ENCODE measurements around the gene SNX33. TPM values are rescaled to one million over a fixed set of nuclear protein-coding genes. Genes with fewer than 3 reads are reported as not detected.
A peak's percentile ranks its signal among the peaks of the same experiment; 100 is the strongest.
"Not testable (repeated sequence)": the region's sequence is repeated elsewhere in the genome, so short reads cannot be mapped to it uniquely, and the experiment has no call there.

SNX33 gene
- polyA plus RNA-seq, 3 donors: 18.0 to 21.8 (median 20.5) TPM

GRCh38 chr15:75674366-75674765 lies 26.7 kb downstream of the SNX33 start:
- DNase-seq (ENCODE audit: extremely low read depth in 1 of 11, low read depth in 9 of 11, low spot score in 4 of 11): no peak

- DNase-seq (ENCODE audit: extremely low read depth in 1 of 11, low read depth in 9 of 11, low spot score in 4 of 11): no peak
These were observed 28.1 kb downstream of the SNX33 start for GRCh38 chr15:75675579-75676404.

GRCh38 chr15:75676688-75677464 lies 29.2 kb downstream of the SNX33 start:
- no peak for DNase-seq (ENCODE audit: extremely low read depth in 1 of 11, low read depth in 9 of 11, low spot score in 4 of 11)

- DNase-seq (ENCODE audit: extremely low read depth in 1 of 11, low read depth in 9 of 11, low spot score in 4 of 11): no peak
These were observed 30.0 kb downstream of the SNX33 start for GRCh38 chr15:75677465-75678323.

- DNase-seq (ENCODE audit: extremely low read depth in 1 of 11, low read depth in 9 of 11, low spot score in 4 of 11): not testable (repeated sequence)
These were observed 30.6 kb downstream of the SNX33 start for GRCh38 chr15:75678324-75678690.

GRCh38 chr15:75680007-75680789 lies 32.5 kb downstream of the SNX33 start:
- no peak for DNase-seq (ENCODE audit: extremely low read depth in 1 of 11, low read depth in 9 of 11, low spot score in 4 of 11)

GRCh38 chr15:75682181-75683135 lies 34.7 kb downstream of the SNX33 start:
- DNase-seq (ENCODE audit: extremely low read depth in 1 of 11, low read depth in 9 of 11, low spot score in 4 of 11): no peak

- DNase-seq (ENCODE audit: extremely low read depth in 1 of 11, low read depth in 9 of 11, low spot score in 4 of 11): peak in 5 of 11 donors; percentile 46 to 61 (median 55)
These were observed 36.1 kb downstream of the SNX33 start for GRCh38 chr15:75683646-75684312.

GRCh38 chr15:75684648-75685047 lies 36.9 kb downstream of the SNX33 start:
- no peak for DNase-seq (ENCODE audit: extremely low read depth in 1 of 11, low read depth in 9 of 11, low spot score in 4 of 11)

- no peak for DNase-seq (ENCODE audit: extremely low read depth in 1 of 11, low read depth in 9 of 11, low spot score in 4 of 11)
These were observed 37.5 kb downstream of the SNX33 start for GRCh38 chr15:75685195-75685594.

GRCh38 chr15:75686212-75686642 lies 38.5 kb downstream of the SNX33 start:
- peak in 5 of 11 donors; percentile 42 to 61 (median 47) for DNase-seq (ENCODE audit: extremely low read depth in 1 of 11, low read depth in 9 of 11, low spot score in 4 of 11)

GRCh38 chr15:75687486-75688277 lies 40.0 kb downstream of the SNX33 start:
- DNase-seq (ENCODE audit: extremely low read depth in 1 of 11, low read depth in 9 of 11, low spot score in 4 of 11): no peak

GRCh38 chr15:75688278-75688557 lies 40.5 kb downstream of the SNX33 start:
- no peak for DNase-seq (ENCODE audit: extremely low read depth in 1 of 11, low read depth in 9 of 11, low spot score in 4 of 11)

- no peak for DNase-seq (ENCODE audit: extremely low read depth in 1 of 11, low read depth in 9 of 11, low spot score in 4 of 11)
These were observed 41.1 kb downstream of the SNX33 start for GRCh38 chr15:75688831-75689230.

- not testable (repeated sequence) for DNase-seq (ENCODE audit: extremely low read depth in 1 of 11, low read depth in 9 of 11, low spot score in 4 of 11)
These were observed 41.7 kb downstream of the SNX33 start for GRCh38 chr15:75689429-75689828.

- DNase-seq (ENCODE audit: extremely low read depth in 1 of 11, low read depth in 9 of 11, low spot score in 4 of 11): not testable (repeated sequence)
These were observed 44.6 kb downstream of the SNX33 start for GRCh38 chr15:75692311-75692710.
